D721Med (cell line): Measurements from ENCODE around the gene TBC1D32.

ENCODE experiments used
- DNase-seq: peaks from one replicate; pipeline ENCODE4 v3.0.0; 2011; ENCODE audit warnings: low spot score; ENCODE audit not compliant: insufficient read length
- FAIRE-seq: peaks from 2 replicates; lab custom pipeline; 2011; peaks lifted over from hg19 to GRCh38; lab: Jason Lieb, UNC
- CTCF ChIP-seq: IDR thresholded peaks from 2 replicates; pipeline ENCODE4 v1.5.1; 2012; ENCODE audit warnings: mild to moderate bottlenecking, control low read depth; ENCODE audit not compliant: insufficient read depth; ENCODE audit errors: missing control alignments

The TBC1D32 gene

GRCh38 chr6:121247386-121247785 is 86.9 kb downstream of the TBC1D32 start:
- TF ChIP-seq CTCF: no peak
- FAIRE-seq (no peak), DNase-seq (no peak)

- DNase-seq (no peak), FAIRE-seq (no peak)
- no peak for TF ChIP-seq CTCF
Observed at GRCh38 chr6:121242386-121242785, 91.9 kb downstream of the TBC1D32 start.

GRCh38 chr6:121237859-121238258 is 96.4 kb downstream of the TBC1D32 start:
- no peak for TF ChIP-seq CTCF
- DNase-seq (no peak), FAIRE-seq (no peak)

GRCh38 chr6:121236984-121237383 is 97.3 kb downstream of the TBC1D32 start:
- FAIRE-seq (no peak), DNase-seq (no peak)
- TF ChIP-seq CTCF: no peak

GRCh38 chr6:121235386-121235785 is 98.9 kb downstream of the TBC1D32 start:
- no peak for TF ChIP-seq CTCF
- DNase-seq (no peak), FAIRE-seq (no peak)

GRCh38 chr6:121223930-121224329 is 110.3 kb downstream of the TBC1D32 start:
- no peak for TF ChIP-seq CTCF
- no peak for FAIRE-seq
- DNase-seq: no peak

- no peak for FAIRE-seq
- no peak for TF ChIP-seq CTCF
- no peak for DNase-seq
Observed at GRCh38 chr6:121223212-121223611, 111.1 kb downstream of the TBC1D32 start.
